KOPT-K1 (cell line): ENCODE measurements around the gene KCNAB1.
"Not testable (repeated sequence)": the region's sequence is repeated elsewhere in the genome, so short reads cannot be mapped to it uniquely, and the experiment has no call there.

Experiments used
- H3K27ac ChIP-seq: fragments of 200-600 bp; sonication (generic); 2 replicates; pipeline ENCODE4 v1.5.1; 2016; ENCODE audit warnings: antibody characterized with exemption, mild to moderate bottlenecking, low read depth, low read length; ENCODE audit not compliant: poor library complexity, severe bottlenecking
- H3K36me3 ChIP-seq: fragments of 200-600 bp; sonication (generic); 2 replicates; pipeline ENCODE4 v1.5.1; 2017; ENCODE audit warnings: antibody characterized with exemption, mild to moderate bottlenecking, low read length, moderate library complexity; ENCODE audit not compliant: insufficient read depth
- H3K9me3 ChIP-seq: fragments of 200-600 bp; sonication (generic); 2 replicates; pipeline ENCODE4 v1.5.1; 2017; ENCODE audit warnings: antibody characterized with exemption, low read length, mild to moderate bottlenecking; ENCODE audit not compliant: insufficient read depth, poor library complexity, severe bottlenecking

Gene KCNAB1

DNA sequence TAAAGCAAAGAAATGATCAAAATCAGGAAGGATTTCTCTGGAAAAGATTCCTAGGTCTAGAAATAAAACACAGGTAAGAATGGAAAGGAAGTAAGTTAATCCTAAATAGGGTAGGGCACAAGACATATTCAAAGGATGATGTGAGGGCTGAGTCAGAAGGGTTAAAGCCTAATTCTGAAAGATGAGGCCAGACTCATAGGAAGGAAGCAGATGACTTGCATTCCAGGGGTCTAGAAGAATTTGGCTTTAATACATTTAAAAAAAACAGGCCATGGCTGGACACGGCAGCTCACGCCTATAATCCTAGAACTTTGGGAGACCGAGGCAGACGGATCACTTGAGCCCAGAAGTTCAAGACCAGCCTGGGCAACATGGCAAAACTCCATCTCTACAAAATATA is 431.4 kb downstream of the KCNAB1 start:
- Histone ChIP-seq H3K9me3 (no peaks in the 10 kb centered on the region), H3K27ac (no peak overlapping the region), H3K36me3 (peaks cover 68% of the 10 kb centered on the region)

DNA sequence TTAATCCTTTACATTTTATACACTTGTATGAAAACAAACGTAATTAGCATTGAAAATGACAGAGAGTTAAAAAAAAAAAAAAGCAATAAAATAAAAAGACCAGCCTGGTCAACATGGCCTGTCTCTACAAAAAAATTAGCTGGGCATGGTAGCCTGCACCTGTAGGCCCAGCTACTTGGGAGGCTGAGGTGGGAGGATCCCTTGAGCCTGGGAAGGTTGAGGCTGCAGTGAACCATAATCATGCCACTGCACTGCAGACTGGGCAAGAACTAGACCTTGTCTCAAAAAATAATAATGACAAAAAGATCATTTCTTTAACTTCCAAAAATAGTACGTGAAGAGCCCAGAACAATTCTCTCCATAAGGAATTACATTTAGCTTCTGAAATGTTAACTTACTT is 432.6 kb downstream of the KCNAB1 start:
- H3K27ac ChIP-seq, result no peak overlapping the region
- H3K9me3 ChIP-seq, result no peaks in the 10 kb centered on the region
- peaks cover 56% of the 10 kb centered on the region for H3K36me3 ChIP-seq

DNA sequence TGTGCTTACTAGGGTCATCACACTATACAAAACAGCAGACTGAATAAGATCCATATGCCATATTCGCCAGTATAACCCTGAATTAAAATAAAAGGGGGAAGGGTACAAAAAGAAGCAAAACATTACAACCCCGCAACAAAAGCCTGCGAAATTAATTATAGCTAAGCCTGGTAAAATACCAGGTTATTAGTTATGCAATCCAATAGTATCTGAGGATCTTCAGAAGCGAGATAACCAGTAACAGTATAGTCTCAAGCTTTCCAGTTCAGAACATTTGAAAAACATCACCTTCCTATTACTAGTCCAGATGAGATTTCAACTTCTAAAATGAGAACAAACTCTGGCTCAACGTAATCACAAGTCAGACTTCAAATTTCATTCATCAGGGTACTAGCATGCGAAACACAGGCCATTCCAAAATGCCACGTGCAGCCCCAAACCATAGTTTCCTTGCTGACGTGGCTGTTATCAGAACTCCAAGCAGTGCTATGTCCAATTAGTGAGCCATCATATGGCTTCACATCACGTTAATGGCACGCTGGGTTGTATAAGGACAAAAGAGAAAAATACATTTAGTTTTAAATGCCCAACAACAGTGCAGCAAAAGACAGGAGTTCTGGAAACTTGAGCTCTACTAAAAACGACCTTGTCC is 433.5 kb downstream of the KCNAB1 start:
- H3K9me3 ChIP-seq, result no peaks in the 10 kb centered on the region
- H3K27ac ChIP-seq, result peak overlapping the region; percentile 82
- peaks cover 47% of the 10 kb centered on the region for H3K36me3 ChIP-seq

DNA sequence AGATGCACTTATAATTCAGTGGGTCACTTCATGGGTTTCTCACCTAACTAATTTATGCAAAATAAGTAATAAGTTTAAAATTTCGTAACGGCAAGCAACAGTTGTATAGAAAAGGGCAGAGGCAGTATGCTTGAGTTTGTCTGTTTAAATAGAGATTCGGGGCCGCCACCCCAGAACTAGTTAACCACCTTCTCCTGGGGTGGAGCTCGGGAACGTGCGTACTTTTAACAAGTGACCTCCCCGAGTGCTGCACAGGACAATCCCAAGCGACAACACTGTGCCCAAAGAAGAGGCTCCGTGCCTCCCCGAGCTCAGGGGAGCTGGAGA is 434.1 kb downstream of the KCNAB1 start:
- H3K36me3 ChIP-seq, result peaks cover 41% of the 10 kb centered on the region
- H3K9me3 ChIP-seq, result no peaks in the 10 kb centered on the region
- peak overlapping the region; percentile 82 for H3K27ac ChIP-seq

DNA sequence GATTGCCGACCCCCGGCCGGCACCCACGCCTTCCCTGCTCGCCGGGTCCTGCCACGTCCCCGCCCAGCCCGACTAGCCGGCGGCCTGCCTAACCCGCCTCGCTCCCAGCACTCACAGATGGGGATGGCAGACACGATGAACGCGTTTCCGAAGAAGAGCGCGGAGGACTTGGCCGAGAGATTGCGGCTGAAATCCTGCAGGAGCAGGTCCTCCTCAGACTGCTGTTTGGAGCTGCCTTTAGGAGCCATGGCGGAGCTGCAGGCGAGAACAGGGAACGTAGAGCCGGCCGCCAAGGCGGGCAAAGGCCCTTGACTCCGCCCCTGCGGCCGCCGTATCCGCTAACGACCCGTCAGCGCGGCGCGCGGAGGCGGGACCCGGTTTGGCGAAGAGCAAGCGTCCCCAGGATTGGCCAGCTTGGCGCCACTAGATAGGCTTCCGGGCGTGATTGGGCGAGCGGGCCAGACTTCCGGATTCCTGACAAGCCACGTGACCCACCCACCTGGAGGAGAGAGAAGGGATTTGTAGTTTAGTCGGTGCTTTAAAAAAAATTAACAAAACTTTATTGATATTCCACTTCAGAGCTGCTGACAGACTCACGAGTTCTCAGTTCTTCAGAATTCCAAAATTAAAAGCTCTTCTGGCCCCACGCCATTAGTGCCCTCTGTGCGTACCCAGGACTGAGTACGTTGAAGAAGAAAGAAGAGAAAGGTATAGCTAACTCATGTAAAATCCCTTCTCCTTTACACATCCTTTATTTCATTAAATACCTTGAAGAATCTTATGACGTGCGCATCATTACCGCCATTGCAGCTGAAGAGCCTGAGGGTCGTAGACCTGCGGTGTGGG is 434.7 kb downstream of the KCNAB1 start, which contains the start of gene SSR3:
Gene SSR3, minus strand, starts transcription at position 276 of the 846 bp plus-strand sequence. Its CDS starts 28 bp downstream, at position 248.
- H3K9me3 ChIP-seq, result no peaks in the 10 kb centered on the region
- peak within 1 kb of the TSS; percentile 82 for H3K27ac ChIP-seq
- peaks cover 35% of the 10 kb centered on the region for H3K36me3 ChIP-seq

DNA sequence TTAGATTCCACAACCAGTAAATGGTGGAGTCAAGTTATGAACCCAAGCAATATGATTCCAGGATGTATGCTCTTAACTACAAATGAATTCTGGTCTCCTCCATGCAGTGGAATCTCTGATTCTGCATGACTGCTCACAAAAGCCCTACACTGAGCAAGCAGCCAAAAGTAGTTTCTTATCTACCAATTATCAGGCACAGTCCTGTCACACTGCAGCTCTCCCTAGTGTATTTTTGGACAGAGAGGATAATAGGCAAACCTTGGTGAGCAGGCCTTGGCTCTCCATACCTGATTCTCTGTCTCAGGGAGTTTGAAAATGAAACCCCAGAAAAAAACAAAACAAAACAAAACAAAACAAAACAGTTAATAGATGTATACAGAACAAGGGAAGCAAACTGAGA is 438.0 kb downstream of the KCNAB1 start:
- H3K27ac ChIP-seq, result no peak overlapping the region
- no peaks in the 10 kb centered on the region for H3K9me3 ChIP-seq
- peaks cover 2% of the 10 kb centered on the region; the same call in 1 of the 2 replicates for H3K36me3 ChIP-seq

DNA sequence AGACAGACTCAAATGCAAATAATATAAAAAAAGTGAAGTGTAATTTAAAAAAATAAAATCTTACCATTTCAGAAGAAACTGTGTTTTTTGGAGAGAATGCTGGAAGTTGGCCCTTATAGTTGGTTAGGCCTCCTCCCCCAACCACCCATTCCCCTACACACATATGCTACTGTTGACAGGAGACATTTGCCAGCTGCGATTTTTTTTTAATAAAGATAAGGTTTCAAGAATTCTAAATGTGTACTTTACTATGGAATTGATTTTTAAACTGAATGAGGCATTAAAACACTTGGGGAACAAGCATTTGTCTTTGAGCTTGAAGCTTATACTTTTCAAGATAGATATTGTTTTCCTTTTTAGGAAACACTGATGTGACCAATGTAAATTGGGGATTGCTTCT is 438.9 kb downstream of the KCNAB1 start:
- Histone ChIP-seq H3K9me3 (no peaks in the 10 kb centered on the region), H3K36me3 (no peaks in the 10 kb centered on the region), H3K27ac (no peak overlapping the region)

DNA sequence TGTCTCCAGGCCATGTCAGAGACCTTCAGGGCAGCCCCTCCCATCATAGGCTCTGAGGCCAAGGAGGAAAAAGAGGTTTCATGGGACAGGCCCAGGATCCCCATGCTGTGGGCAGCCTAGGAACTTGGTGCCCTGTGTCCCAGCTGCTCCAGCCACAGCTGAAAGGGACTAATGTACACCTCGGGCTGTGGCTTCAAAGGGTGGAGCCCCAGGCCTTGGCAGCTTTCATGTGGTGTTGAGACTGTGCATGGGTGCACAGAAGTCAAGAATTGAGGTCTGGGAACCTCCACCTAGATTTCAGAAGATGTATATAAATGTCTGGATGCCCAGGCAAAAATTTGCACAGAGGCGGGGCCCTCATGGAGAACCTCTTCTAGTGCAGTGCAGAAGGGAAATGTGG is 441.2 kb downstream of the KCNAB1 start:
- Histone ChIP-seq H3K27ac (no peak overlapping the region), H3K36me3 (no peaks in the 10 kb centered on the region), H3K9me3 (no peaks in the 10 kb centered on the region)

DNA sequence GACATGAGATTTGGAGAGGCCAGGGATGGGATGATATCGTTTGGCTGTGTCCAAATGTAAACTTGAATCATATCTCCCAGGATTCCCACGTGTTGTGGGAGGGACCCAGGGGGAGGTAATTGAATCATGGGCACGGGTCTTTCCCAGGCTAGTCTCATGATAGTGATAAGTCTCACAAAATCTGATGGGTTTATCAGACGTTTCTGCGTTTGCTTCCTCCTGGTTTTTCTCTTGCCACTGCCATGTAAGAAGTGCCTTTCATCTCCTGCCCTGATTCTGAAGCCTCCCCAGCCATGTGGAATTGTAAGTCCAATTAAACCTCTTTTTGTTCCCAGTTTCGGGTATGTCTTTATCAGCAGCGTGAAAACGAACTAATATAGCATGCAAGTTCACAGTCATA is 442.1 kb downstream of the KCNAB1 start:
- H3K36me3 ChIP-seq, H3K27ac ChIP-seq, H3K9me3 ChIP-seq: not testable (repeated sequence)

DNA sequence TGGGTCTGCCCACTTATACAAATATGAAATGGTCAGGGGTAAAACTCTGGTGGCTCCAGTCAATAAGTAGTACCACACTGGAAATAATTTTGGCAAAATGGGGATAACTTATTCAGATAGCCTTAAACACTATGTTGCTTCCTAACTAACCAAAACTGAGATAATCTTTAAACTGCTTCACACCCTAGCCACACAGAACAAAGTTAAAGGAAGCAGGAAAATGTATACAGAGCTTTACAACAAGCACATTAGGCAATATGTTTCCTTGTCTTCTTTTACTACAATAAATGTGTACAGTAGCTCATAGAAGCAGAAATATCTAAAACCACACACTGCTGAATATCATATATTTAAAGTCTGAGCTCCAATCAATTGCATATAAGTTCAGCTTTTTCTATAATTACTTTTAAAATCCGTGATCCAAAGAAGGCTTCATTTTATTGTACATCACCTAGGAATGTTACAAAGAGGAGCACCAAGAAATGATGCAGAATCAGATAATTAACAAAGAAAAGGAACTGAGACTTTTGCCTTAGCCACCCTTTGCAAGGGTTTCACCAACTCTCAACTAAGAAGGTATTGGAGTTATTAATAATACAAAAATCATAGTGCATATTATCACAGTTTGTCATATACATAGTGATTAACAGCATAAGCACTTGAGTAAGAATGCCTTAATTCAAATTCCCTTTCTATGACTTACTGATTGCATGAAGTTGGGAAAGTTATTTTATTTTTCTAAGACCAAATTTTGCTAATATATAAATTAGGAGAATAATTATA is 443.7 kb downstream of the KCNAB1 start:
- Histone ChIP-seq H3K36me3 (no peaks in the 10 kb centered on the region), H3K27ac (no peak overlapping the region), H3K9me3 (peaks cover 10% of the 10 kb centered on the region)

DNA sequence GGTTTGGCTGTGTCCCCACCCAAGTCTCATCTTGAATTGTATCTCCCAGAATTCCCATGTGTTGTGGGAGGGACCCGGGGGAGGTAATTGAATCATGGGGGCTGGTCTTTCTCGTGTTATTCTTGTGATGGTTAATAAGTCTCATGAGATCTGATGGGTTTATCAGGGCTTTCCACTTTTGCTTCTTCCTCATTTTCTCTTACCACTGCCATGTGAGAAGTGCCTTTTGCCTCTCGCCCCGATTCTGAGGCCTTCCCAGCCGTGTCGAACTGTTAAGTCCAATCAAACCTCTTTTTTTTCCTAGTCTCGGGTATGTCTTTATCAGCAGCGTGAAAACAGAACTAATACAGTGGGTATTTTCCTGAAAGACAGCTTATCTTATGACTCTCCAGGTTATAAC is 448.6 kb downstream of the KCNAB1 start:
- H3K36me3 ChIP-seq, H3K27ac ChIP-seq, H3K9me3 ChIP-seq: not testable (repeated sequence)

DNA sequence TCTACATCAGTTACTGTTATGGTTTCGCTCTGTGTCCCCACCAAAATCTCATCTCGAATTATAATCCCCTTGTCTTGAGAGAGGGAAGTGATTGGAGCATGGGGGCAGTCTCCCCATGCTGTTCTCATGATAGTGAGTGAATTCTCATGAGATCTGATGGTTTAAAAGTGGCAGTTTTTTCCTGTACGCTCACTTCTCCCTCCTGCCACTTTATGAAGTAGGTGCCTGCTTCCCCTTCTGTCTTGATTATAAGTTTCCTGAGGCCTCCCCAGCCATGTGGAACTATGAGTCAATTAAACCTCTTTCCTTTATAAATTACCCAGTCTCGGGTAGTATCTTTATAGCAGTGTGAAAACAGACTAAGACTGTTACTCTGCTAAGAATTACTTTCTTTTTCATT is 449.5 kb downstream of the KCNAB1 start:
- H3K27ac ChIP-seq, H3K9me3 ChIP-seq, H3K36me3 ChIP-seq: not testable (repeated sequence)

DNA sequence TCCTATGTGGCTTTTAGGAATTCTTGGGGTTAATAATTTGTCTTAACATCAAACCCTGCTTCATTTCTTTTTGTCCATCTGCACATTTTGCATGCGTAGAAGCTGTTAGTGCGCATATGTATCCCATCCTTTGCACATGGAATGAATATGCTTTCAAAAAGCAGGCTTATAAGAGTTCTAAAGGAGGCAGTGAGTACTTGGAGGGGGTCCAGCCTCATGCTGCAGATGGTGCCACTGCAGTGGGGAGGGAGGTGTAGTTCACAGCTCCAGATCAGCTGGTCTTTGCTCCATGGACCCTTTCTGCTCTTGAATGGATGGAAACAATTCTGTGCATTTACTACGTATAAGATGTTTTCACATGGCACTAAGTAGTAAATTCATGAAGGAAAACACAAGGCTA is 455.3 kb downstream of the KCNAB1 start:
- H3K27ac ChIP-seq, result no peak overlapping the region
- H3K36me3 ChIP-seq, result no peaks in the 10 kb centered on the region
- H3K9me3 ChIP-seq, result no peaks in the 10 kb centered on the region

DNA sequence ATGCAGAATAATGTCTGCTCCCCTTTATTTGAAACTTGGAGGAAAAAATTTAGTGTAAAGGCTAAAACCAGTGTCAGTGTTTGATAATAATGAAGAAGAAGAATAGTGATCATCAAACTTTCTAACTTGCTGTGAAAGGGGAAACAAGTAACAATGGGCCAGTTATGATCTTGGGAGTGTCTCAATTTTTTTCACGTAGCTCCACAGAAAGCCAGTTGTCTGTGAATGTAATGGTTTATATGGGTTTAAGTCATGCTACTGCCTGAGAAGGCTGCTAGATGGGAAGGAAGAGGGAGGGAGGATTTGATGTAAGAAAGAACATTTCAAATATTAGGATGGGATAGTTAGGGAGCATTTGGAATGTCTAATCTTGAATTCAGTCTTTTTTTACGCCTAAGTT is 455.7 kb downstream of the KCNAB1 start:
- no peaks in the 10 kb centered on the region for H3K36me3 ChIP-seq
- H3K27ac ChIP-seq, result no peak overlapping the region
- no peaks in the 10 kb centered on the region for H3K9me3 ChIP-seq

DNA sequence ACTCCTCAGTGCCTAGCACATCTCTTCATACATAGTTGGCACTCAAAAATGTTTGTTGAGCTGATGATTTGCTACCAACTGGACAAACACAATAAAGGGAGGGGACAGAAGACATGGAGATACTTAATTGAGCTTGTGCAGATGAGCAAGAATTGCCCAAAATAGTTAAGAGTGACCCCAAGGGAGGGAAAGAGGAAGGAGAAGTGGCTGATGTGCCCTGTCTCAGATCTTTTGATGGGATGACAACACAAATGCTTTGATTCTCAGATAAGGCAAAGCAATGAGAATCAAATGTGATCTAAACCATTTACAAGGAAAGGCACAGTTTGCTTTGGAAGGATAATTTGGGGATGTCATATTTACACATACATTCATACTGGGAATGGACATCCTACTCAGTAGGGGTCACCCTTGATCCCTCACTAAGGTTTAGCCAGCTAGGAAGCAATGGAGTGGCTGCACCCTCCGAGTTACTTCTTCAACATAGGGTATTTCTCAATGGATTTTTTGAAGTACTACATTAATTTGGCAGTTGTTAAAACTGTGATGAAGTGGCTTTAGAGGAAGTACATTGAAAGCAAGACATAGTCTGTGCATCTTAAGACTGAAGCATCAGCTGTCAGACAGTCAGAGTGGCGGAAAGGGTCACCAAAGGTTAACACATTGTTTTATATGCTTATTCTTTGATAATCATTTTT is 456.4 kb downstream of the KCNAB1 start:
- no peak overlapping the region for H3K27ac ChIP-seq

More for the DNA sequence above, 456.4 kb downstream of the KCNAB1 start:
- Histone ChIP-seq H3K9me3 (no peaks in the 10 kb centered on the region), H3K36me3 (no peaks in the 10 kb centered on the region)
